C4-2B (cell line): ENCODE data around the gene NAA15.

Experiments
- H3K27ac ChIP-seq: fragments of 450-650 bp; 2 replicates; pipeline ENCODE4 v1.5.1; 2017
- ZFX ChIP-seq: fragments of 450-650 bp; IDR thresholded peaks from 2 replicates; pipeline ENCODE4 v1.6.1; 2017
- TF ChIP-seq, protein P1 (sequence below): fragments of 450-650 bp; conservative IDR thresholded peaks from 2 replicates; pipeline ENCODE4 v1.5.1; 2017; ENCODE audit warnings: mild to moderate bottlenecking

Gene NAA15

GRCh38 chr4:139279760-139280620 is 21.3 kb upstream of the NAA15 start, which contains the start of gene MGARP:
Gene MGARP (minus strand): TSS chr4:139280225. CDS start chr4:139280158, 67 bp downstream.
- no peak within 1 kb of the TSS for H3K27ac ChIP-seq
- TF ChIP-seq, protein P1, sequence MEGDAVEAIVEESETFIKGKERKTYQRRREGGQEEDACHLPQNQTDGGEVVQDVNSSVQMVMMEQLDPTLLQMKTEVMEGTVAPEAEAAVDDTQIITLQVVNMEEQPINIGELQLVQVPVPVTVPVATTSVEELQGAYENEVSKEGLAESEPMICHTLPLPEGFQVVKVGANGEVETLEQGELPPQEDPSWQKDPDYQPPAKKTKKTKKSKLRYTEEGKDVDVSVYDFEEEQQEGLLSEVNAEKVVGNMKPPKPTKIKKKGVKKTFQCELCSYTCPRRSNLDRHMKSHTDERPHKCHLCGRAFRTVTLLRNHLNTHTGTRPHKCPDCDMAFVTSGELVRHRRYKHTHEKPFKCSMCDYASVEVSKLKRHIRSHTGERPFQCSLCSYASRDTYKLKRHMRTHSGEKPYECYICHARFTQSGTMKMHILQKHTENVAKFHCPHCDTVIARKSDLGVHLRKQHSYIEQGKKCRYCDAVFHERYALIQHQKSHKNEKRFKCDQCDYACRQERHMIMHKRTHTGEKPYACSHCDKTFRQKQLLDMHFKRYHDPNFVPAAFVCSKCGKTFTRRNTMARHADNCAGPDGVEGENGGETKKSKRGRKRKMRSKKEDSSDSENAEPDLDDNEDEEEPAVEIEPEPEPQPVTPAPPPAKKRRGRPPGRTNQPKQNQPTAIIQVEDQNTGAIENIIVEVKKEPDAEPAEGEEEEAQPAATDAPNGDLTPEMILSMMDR: no peak
- no peak for TF ChIP-seq ZFX

DNA sequence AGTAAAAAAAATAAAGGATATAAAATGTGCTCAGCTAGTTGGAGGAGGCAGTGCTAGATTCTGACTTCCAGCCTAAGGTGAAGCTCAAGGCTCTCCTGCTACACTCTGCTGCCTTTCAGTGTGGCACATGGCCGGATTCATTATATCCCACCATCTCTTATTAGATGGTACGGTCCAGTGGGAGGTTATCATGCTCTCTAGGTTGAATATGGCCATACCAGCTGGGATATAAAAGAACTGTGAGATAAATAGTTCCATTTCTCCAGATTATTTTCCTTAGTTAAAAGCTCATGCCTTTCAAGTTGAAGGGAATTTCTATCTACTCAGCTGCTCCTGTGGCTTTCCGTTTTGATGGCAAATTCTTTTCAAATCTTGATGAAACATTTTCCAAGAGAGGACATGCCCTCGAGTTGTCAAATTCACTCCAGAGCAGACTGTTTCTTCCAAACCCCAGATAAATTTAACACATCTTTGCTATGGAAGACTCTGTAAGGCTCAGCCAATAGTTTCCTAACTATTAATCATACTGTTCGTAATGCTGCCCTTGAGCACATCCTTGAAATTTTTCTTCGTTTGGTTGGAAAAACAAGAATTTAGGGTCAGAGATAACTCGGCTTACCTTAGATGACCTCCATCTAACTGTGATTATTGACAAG is 19.1 kb upstream of the NAA15 start:
- TF ChIP-seq, protein P1: no peak
- TF ChIP-seq ZFX: no peak
- no peak overlapping the region for H3K27ac ChIP-seq

- no peak overlapping the region for H3K27ac ChIP-seq
- no peak for TF ChIP-seq ZFX
Measured at GRCh38 chr4:139282721-139283075, 18.6 kb upstream of the NAA15 start.

DNA sequence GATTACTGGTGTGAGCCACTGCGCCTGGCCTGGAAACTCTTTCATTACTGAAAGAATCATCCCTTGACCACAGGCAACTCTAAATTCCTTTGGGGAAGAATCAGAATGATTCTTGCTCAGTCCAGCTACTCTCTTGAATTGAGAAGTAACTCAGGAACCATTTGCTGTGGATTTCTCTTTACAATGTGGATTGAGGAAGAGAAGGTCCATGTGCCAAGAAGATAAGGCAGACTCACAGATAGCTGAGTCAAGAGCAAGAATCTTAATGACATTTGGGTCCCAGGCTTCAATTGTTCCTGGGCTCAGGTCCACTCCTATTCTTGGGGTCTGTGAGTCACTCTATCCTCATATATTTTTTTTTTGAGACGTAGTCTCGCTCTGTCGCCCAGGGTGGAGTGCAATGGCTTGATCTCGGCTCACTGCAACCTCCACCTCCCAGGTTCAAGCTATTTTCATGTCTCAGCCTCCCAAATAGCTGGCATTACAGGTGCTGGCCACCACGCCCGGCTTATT is 15.1 kb upstream of the NAA15 start:
- no peak overlapping the region for H3K27ac ChIP-seq
- no peak for TF ChIP-seq ZFX
- TF ChIP-seq, protein P1: no peak

DNA sequence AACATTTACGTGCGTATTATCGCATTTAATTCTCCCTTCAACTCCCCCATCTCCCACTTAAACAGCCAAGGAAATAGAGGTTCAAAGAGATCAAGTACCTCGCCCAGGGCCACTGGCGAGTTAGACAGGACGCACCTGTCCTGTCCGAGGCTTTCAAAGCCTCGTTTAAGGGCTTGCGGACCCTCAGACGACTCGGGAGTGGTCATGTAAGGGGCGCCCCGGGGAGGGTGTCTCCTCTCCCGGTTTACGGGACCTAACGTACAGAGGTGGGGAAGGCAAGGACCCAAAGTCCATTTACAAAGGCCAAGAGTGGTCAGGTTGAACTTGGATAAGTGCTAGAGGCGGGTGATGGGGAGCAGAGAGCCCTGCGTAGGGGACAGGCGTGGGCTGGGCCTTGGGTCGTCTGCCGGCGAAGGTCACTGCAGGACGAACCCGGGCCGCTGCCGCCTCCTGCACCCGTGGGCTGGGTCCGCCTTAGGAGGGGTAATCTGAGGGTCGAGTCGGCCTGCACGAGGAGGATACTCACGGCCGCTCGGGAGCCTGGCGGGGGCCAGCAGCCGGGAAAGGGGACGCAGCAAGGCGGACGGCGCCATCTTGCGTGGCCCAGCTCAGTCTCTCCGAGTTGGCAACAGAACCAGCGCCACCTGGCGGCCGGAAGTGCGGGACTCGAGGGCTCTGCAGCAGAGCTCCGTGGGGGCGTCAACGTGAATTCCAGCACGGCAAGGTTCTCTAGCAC is 5.9 kb upstream of the NAA15 start:
- TF ChIP-seq ZFX: peak; percentile 86
- TF ChIP-seq, protein P1: peak; percentile 92
- H3K27ac ChIP-seq: peak overlapping the region; percentile 96

DNA sequence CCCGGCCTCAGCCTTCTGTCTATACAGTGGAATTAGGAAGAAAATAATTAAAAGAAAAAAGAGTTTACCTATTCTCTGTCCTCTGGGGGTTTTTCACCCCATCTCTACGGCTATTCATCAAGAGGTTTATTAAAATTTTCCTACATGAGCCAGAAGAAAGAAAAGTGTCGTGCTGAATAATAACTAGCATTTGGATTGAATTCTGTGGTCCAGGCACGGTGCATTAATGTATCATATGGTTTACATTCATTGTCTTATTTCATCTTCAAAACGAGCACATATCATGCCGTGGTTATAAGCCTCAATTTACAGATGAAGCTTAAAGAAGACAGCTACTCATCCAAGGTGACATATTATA is 5.4 kb upstream of the NAA15 start:
- H3K27ac ChIP-seq: peak overlapping the region; percentile 96
- no peak for TF ChIP-seq ZFX
- TF ChIP-seq, protein P1: peak; percentile 71

DNA sequence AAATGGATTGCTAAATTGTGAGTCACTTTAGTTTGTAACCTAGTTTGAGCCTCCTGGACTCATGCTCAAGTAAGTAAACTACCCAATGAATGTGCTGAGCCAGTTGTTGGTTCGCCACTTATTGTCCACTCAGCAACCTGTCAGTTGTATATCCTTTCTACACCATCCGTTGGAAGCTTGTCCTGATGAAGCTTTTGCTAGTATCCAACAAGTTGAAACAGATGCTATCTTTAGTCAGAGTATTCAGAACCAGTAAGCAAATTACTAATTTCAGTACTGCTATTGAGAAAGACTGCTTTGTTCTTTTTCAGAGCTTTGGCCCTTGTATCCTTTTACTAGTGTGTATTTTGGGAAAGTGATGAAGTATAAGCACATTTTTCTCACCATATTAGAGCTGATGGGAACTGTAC is 4.3 kb upstream of the NAA15 start:
- no peak for TF ChIP-seq ZFX
- TF ChIP-seq, protein P1: no peak
- no peak overlapping the region for H3K27ac ChIP-seq
